HEK293T (cell line): ENCODE measurements around the gene APOO.

Experiments
- ARNT ChIP-seq: fragments of 450-650 bp; IDR thresholded peaks from 2 replicates; pipeline ENCODE4 v1.6.1; 2017; ENCODE audit warnings: mild to moderate bottlenecking
- BHLHE40 ChIP-seq: fragments of 450-650 bp; IDR thresholded peaks from 2 replicates; pipeline ENCODE4 v1.6.1; 2016; ENCODE audit warnings: mild to moderate bottlenecking, moderate library complexity, borderline replicate concordance
- ELF4 ChIP-seq: fragments of 450-650 bp; IDR thresholded peaks from 2 replicates; pipeline ENCODE4 v1.6.1; 2017; ENCODE audit warnings: antibody characterized with exemption
- FOXA1 ChIP-seq: fragments of 450-650 bp; IDR thresholded peaks from 2 replicates; pipeline ENCODE4 v1.6.1; 2016; ENCODE audit warnings: mild to moderate bottlenecking
- FOXM1 ChIP-seq: fragments of 450-650 bp; IDR thresholded peaks from 2 replicates; pipeline ENCODE4 v1.6.1; 2017; ENCODE audit warnings: mild to moderate bottlenecking, borderline replicate concordance
- LEF1 ChIP-seq: fragments of 450-650 bp; IDR thresholded peaks from 2 replicates; pipeline ENCODE4 v1.6.1; 2017; ENCODE audit warnings: mild to moderate bottlenecking, borderline replicate concordance
- PKNOX1 ChIP-seq: fragments of 450-650 bp; IDR thresholded peaks from 2 replicates; pipeline ENCODE4 v1.6.1; 2016
- SP1 ChIP-seq: fragments of 450-650 bp; IDR thresholded peaks from 2 replicates; pipeline ENCODE4 v1.6.1; 2017
- SUZ12 ChIP-seq: fragments of 450-650 bp; IDR thresholded peaks from 2 replicates; pipeline ENCODE4 v1.6.1; 2016; ENCODE audit warnings: mild to moderate bottlenecking
- TARDBP ChIP-seq: fragments of 450-650 bp; IDR thresholded peaks from 2 replicates; pipeline ENCODE4 v1.6.1; 2016
- ZNF384 ChIP-seq: fragments of 450-650 bp; IDR thresholded peaks from 2 replicates; pipeline ENCODE4 v1.6.1; 2016

GRCh38 chrX:23938690-23939089, 31.0 kb upstream of the APOO start:
- no peak for TF ChIP-seq SP1
- TF ChIP-seq TARDBP = no peak
- TF ChIP-seq FOXM1 = no peak
- no peak for TF ChIP-seq FOXA1
- no peak for TF ChIP-seq LEF1
- TF ChIP-seq ARNT = no peak
- TF ChIP-seq ZNF384 = no peak
- no peak for TF ChIP-seq PKNOX1
- no peak for TF ChIP-seq BHLHE40
- no peak for TF ChIP-seq ELF4
- TF ChIP-seq SUZ12 = no peak
